ENCODE measurements around the gene PWWP2A. TPM values are rescaled to one million over a fixed set of nuclear protein-coding genes. Genes with fewer than 3 reads are reported as not detected.
"Not testable (repeated sequence)": the region's sequence is repeated elsewhere in the genome, so short reads cannot be mapped to it uniquely, and the experiment has no call there.

Gene PWWP2A
- 16.7 and 17.7 TPM in 2 replicates for total RNA-seq

GRCh38 chr5:160119142-160119904 lies at the start of gene PWWP2A:
Gene PWWP2A, minus strand, starts transcription at chr5:160119450. Its CDS starts 62 bp downstream, at chr5:160119388.
- DNase-seq: peak; percentile 100

- no peak for DNase-seq
These were observed 48.4 kb upstream of the PWWP2A start for GRCh38 chr5:160167624-160168165.

- DNase-seq: no peak
These were observed 47.8 kb upstream of the PWWP2A start for GRCh38 chr5:160166973-160167623.

- no peak for DNase-seq
These were observed 47.1 kb upstream of the PWWP2A start for GRCh38 chr5:160166069-160166972.

- peak; percentile 79 for DNase-seq
These were observed 46.2 kb upstream of the PWWP2A start for GRCh38 chr5:160165137-160166068.

- DNase-seq: no peak
These were observed 43.7 kb upstream of the PWWP2A start for GRCh38 chr5:160162910-160163309.

- DNase-seq: no peak
These were observed 42.4 kb upstream of the PWWP2A start for GRCh38 chr5:160161626-160162025.

- not testable (repeated sequence) for DNase-seq
These were observed 41.6 kb upstream of the PWWP2A start for GRCh38 chr5:160160875-160161274.

GRCh38 chr5:160159991-160160792 lies 40.9 kb upstream of the PWWP2A start:
- no peak for DNase-seq

- no peak for DNase-seq
These were observed 38.8 kb upstream of the PWWP2A start for GRCh38 chr5:160158087-160158486.

- DNase-seq: no peak
These were observed 35.9 kb upstream of the PWWP2A start for GRCh38 chr5:160155017-160155750.

GRCh38 chr5:160152901-160153300 lies 33.7 kb upstream of the PWWP2A start:
- no peak for DNase-seq

- no peak for DNase-seq
These were observed 33.0 kb upstream of the PWWP2A start for GRCh38 chr5:160152287-160152686.

- DNase-seq: no peak
These were observed 31.8 kb upstream of the PWWP2A start for GRCh38 chr5:160151017-160151416.

GRCh38 chr5:160150381-160150780 lies 31.1 kb upstream of the PWWP2A start:
- DNase-seq: no peak

GRCh38 chr5:160144436-160144835 lies 25.2 kb upstream of the PWWP2A start:
- not testable (repeated sequence) for DNase-seq

- DNase-seq: no peak
These were observed 15.1 kb upstream of the PWWP2A start for GRCh38 chr5:160134332-160134731.

GRCh38 chr5:160133918-160134304 lies 14.7 kb upstream of the PWWP2A start:
- DNase-seq: no peak

GRCh38 chr5:160133071-160133917 lies 14.0 kb upstream of the PWWP2A start:
- peak; percentile 33 for DNase-seq
